ENCODE results near the gene PDE8A.

GRCh38 chr15:85062560-85062959 is 80.9 kb downstream of the PDE8A start:
- TF ChIP-seq, protein P1, sequence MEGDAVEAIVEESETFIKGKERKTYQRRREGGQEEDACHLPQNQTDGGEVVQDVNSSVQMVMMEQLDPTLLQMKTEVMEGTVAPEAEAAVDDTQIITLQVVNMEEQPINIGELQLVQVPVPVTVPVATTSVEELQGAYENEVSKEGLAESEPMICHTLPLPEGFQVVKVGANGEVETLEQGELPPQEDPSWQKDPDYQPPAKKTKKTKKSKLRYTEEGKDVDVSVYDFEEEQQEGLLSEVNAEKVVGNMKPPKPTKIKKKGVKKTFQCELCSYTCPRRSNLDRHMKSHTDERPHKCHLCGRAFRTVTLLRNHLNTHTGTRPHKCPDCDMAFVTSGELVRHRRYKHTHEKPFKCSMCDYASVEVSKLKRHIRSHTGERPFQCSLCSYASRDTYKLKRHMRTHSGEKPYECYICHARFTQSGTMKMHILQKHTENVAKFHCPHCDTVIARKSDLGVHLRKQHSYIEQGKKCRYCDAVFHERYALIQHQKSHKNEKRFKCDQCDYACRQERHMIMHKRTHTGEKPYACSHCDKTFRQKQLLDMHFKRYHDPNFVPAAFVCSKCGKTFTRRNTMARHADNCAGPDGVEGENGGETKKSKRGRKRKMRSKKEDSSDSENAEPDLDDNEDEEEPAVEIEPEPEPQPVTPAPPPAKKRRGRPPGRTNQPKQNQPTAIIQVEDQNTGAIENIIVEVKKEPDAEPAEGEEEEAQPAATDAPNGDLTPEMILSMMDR (conservative IDR thresholded peaks at IDR 0.05 in 1 of 2, IDR thresholded peaks at IDR 0.05 in 1 of 2; ENCODE audit: extremely low read depth in 1 of 2, insufficient read depth in 1 of 2, low read depth in 1 of 2, low read length in 2 of 2): no peak
- TF ChIP-seq EZH2 (IDR thresholded peaks at IDR 0.05; ENCODE audit: borderline replicate concordance, low read length): no peak
